ENCODE measurements around the gene HUS1. TPM values are rescaled to one million over a fixed set of nuclear protein-coding genes. Genes with fewer than 3 reads are reported as not detected.
A peak's percentile ranks its signal among the peaks of the same experiment; 100 is the strongest.

Gene HUS1
- total RNA-seq, 1 donor from 2014 or later, result 32.3 TPM

DNA sequence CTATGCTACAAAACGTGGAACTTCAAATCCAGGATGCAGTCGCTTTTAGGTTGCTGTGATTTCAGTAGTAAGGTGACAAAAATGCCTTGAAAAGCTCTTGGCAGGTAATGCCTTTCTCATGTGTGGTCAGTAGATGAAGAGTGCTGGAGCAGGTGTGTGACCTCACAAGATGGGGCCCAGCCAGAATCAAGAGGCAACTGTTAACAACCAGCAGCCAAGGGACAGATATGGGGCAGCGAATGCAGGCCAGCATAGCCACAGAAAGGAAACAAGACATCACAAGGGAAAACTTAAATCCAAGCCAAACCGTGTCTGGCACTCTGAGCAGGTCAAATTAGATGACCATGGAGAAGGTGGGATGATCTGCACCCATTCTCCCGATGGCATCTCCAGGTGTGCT, 12.3 kb downstream of the HUS1 start:
- no peak overlapping the region for H3K4me3 Mint-ChIP-seq
- H3K9me3 Mint-ChIP-seq, result no peaks in the 10 kb centered on the region
- no peaks in the 10 kb centered on the region for H3K27me3 Mint-ChIP-seq
- DNase-seq, result no peak
- intact Hi-C loops (cut with micrococcal nuclease), result no loop called here
- peaks cover 10% of the 10 kb centered on the region for H3K4me1 Mint-ChIP-seq
- peak overlapping the region; percentile 8 for H3K27ac Mint-ChIP-seq
- peaks cover 69% of the 10 kb centered on the region for H3K36me3 Mint-ChIP-seq (ENCODE audit: low read depth)

DNA sequence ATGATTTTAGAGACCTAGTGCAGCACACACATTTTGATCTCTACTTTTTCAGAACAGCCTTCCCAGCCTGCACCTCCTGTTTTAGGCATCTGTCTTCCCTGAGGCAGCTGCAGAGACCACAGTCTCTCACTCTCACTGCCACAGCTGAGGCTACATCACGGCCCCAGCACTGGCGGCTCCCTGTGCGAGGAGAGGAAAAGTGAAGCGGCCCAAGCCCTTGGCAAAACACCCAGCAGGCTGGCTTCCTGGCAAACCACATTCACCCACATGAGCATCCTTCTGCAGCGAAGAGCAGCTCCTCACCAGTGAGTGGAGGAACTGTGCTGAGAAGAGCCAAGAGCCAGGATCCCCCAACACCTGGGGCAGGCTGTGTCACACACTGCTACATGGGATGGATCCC, 14.0 kb downstream of the HUS1 start:
- H3K27me3 Mint-ChIP-seq, result no peaks in the 10 kb centered on the region
- no peak overlapping the region for H3K27ac Mint-ChIP-seq
- H3K4me3 Mint-ChIP-seq, result no peak overlapping the region
- H3K36me3 Mint-ChIP-seq (ENCODE audit: low read depth), result peaks cover 80% of the 10 kb centered on the region
- no peak for DNase-seq
- intact Hi-C loops (cut with micrococcal nuclease), result no loop called here
- peaks cover 8% of the 10 kb centered on the region for H3K4me1 Mint-ChIP-seq
- H3K9me3 Mint-ChIP-seq, result no peaks in the 10 kb centered on the region

DNA sequence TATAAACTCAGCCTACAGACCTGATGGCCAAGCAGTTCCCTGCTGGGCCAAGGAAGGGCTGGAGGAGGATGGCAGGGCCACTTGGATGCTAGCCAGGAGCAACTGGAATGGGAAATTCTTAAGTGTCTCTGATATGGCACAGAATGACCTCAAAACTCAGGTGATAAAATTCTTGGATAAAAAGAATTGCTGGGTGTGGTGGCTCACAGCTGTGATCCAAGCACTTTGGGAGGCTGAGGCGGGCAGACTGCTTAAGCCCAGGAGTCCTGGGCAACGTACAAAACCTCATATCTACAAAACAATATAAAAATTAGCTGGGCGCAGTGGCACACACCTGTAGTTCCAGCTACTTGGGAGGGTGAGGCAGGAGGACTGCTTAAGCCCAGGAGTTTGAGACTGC, 17.2 kb downstream of the HUS1 start:
- DNase-seq, result no peak
- Mint-ChIP-seq H3K4me1 (peaks cover 2% of the 10 kb centered on the region), H3K9me3 (no peaks in the 10 kb centered on the region), H3K27ac (no peak overlapping the region), H3K4me3 (no peak overlapping the region), H3K36me3 (ENCODE audit: low read depth) (peaks cover 70% of the 10 kb centered on the region), H3K27me3 (no peaks in the 10 kb centered on the region)
- intact Hi-C loops (cut with micrococcal nuclease), result no loop called here

DNA sequence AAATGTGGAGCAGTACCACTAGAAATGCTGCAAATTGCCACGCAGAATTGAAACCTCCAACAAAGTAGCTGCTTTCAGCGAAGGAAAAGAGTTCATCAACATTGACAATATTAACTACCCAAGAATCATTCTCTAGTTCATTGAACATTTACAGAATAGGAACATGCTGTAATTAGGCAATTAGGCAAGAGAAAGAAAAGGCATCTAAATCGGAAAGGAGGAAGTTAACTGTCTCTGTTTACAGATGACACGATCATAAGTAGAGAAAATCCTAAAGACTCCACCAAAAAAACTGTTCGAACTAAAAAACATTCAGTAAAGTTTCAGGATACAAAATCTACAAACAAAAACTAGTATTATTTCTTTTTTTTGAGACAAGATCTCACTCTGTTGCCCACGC, 22.3 kb downstream of the HUS1 start:
- Mint-ChIP-seq H3K4me1 (no peaks in the 10 kb centered on the region), H3K36me3 (ENCODE audit: low read depth) (peaks cover 34% of the 10 kb centered on the region), H3K4me3 (no peak overlapping the region), H3K27ac (no peak overlapping the region), H3K27me3 (no peaks in the 10 kb centered on the region), H3K9me3 (no peaks in the 10 kb centered on the region)
- no peak for DNase-seq
- intact Hi-C loops (cut with micrococcal nuclease), result no loop called here

DNA sequence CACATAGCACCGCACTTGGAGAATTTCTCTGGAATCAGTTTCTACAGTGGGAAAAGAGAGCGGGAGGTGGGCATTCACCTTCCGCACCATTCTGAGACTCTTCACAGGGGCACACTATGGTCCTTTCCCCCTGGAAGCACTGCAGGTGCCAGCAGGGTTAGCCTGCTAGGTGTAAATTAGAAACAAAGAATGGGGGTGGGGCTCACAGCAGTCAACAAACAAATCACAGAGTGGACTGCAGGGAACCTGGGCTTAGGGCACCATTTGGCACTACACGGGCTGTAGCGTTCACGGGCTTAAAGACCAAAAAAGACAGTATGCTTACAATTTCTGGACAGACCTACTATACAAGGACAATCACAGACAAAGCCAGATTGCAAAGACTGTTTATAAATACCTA, 23.2 kb downstream of the HUS1 start:
- H3K27ac Mint-ChIP-seq, result no peak overlapping the region
- no peak for DNase-seq
- H3K9me3 Mint-ChIP-seq, result no peaks in the 10 kb centered on the region
- intact Hi-C loops (cut with micrococcal nuclease), result no loop called here
- H3K27me3 Mint-ChIP-seq, result no peaks in the 10 kb centered on the region
- no peaks in the 10 kb centered on the region for H3K4me1 Mint-ChIP-seq
- H3K4me3 Mint-ChIP-seq, result no peak overlapping the region
- H3K36me3 Mint-ChIP-seq (ENCODE audit: low read depth), result peaks cover 26% of the 10 kb centered on the region

DNA sequence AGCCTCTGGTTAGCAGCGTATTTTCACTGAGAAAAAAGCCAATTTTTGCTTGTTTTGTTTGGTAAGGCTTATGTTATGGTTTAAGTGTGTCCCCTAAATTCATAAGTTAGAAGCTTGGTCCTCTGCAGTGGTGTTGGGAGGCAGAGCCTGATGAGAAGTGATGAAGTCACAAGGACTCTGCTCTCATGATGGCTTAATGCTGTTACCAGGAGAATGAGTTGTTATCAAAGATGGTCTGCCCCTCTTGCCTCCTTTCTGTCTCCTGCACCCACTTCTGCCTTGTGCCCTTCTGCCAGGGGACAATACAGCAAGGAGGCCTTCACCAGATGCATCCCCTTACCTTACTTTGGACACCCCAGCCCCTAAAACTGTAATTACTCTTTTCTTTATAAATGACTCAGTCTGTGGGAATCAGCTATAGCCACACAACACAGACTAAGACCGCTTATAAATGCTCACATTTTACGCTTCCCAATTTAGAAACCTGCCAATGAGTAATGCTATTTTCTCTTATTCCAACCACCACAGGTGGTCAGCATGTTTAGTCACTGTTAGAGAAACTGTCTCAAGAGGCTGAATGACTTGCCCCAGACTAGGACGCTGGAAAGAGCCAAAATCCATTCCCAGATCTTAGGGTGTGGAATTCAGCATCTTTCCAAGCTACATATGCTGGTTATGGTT, 25.0 kb downstream of the HUS1 start:
- H3K4me1 Mint-ChIP-seq, result no peaks in the 10 kb centered on the region
- DNase-seq, result no peak
- no peaks in the 10 kb centered on the region for H3K9me3 Mint-ChIP-seq
- H3K27me3 Mint-ChIP-seq, result no peaks in the 10 kb centered on the region
- peaks cover 19% of the 10 kb centered on the region for H3K36me3 Mint-ChIP-seq (ENCODE audit: low read depth)
- no peak overlapping the region for H3K4me3 Mint-ChIP-seq
- H3K27ac Mint-ChIP-seq, result no peak overlapping the region
- intact Hi-C loops (cut with micrococcal nuclease), result no loop called here

DNA sequence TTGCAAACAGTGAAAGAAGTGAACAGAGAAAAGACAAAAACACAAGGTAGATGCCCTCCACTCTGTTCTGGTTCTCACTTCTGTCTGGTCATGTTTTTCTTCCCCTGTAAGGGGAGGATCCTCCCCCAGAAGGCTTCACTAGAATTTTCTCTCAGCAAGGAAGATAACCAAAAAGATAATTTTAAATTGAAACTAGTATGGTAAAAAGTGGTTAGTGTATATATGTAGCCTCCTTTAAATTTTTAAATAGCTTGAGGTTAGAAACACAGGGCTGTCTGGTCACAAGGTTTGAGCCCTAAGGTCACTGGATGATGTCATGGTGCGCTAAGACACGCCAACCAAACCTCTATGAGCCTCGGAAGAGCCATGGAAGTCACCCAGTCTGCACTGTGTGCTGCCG, 25.6 kb downstream of the HUS1 start:
- Mint-ChIP-seq H3K27me3 (no peaks in the 10 kb centered on the region), H3K4me1 (no peaks in the 10 kb centered on the region), H3K27ac (no peak overlapping the region), H3K4me3 (no peak overlapping the region), H3K36me3 (ENCODE audit: low read depth) (peaks cover 19% of the 10 kb centered on the region), H3K9me3 (no peaks in the 10 kb centered on the region)
- no peak for DNase-seq
- intact Hi-C loops (cut with micrococcal nuclease), result no loop called here

DNA sequence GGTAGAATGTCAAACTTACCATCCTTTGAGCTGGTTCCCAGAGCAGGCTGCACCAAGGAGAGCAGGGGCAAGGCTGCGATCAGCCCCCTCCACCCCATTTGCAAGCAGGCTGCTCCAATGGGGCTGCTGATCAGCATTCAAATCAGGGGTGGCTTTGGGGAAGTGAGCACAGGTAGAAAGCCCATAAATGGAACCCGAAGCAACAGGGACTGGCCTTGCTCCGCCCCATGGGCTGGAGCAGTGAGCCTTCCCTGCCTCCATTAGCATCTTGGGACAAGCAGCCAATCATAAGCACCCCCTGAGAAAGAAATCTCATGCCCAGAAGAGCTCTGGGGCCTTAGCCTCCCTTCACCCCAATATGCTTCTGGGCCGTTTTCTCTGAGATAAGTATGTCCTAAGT, 27.2 kb downstream of the HUS1 start:
- Mint-ChIP-seq H3K36me3 (ENCODE audit: low read depth) (peaks cover 13% of the 10 kb centered on the region), H3K4me3 (no peak overlapping the region), H3K4me1 (no peaks in the 10 kb centered on the region), H3K27ac (no peak overlapping the region), H3K9me3 (no peaks in the 10 kb centered on the region), H3K27me3 (no peaks in the 10 kb centered on the region)
- DNase-seq, result no peak
- intact Hi-C loops (cut with micrococcal nuclease), result no loop called here

DNA sequence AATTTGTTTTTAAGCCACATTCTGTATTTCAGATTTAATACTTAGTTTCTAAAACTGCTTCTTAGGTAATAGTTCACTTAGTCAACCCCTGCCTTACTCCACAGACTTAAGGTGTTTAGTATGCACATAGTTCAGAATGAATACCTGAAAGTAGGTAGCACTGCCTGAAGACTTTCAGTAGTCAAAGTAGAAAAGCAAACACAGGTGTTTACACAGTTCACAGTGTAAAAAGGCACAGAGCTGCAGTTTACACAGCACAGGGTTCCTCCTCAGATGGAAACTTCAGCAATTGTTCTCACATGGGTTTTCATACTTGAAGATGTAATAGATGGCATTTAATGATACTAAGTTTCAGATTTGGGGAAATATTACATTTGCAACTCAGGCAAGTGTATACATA, 28.0 kb downstream of the HUS1 start:
- Mint-ChIP-seq H3K27me3 (no peaks in the 10 kb centered on the region), H3K4me1 (peaks cover 1% of the 10 kb centered on the region), H3K4me3 (no peak overlapping the region), H3K9me3 (no peaks in the 10 kb centered on the region), H3K36me3 (ENCODE audit: low read depth) (peaks cover 11% of the 10 kb centered on the region), H3K27ac (no peak overlapping the region)
- intact Hi-C loops (cut with micrococcal nuclease), result no loop called here
- DNase-seq, result no peak

DNA sequence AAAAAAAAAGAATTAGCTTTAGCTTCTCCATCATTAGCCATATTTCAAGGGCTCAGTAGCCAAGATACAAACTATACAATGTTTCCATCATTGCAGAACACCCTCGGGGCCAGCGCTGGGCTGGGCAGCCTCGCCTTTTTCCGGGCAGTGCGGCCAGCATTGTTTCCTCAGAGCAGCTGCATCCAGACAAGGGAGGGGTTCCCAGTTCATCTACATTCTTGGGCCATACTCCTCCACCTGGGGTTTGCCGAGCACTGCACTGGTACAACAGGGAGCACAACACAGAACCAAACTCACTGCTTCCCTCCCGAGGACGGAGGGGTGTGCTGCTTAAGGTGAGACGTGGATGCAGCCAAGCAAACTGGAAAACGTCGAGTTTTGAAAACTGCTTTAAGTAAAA, 28.7 kb downstream of the HUS1 start:
- intact Hi-C loops (cut with micrococcal nuclease), result no loop called here

DNA sequence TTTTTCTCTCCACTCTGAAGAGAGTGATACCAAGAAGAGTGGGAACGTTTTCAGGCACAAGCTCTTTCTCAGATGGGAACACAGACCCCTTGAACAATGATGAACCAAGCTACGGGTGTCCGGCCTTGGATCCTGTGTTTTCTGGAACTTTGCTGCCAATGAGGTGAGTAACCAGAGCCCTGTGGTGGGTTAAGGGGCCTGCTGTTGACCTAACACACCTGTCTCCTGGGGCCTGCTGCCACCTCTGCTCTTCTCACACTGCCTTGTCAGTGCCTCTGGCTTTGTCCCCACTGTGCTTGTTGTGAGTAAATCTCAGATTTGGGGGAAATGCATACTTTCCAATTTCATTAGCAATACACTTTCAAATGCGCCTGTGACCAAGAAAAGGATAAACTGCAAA, 29.7 kb downstream of the HUS1 start:
- Mint-ChIP-seq H3K9me3 (no peaks in the 10 kb centered on the region), H3K36me3 (ENCODE audit: low read depth) (peaks cover 7% of the 10 kb centered on the region), H3K4me3 (no peak overlapping the region), H3K27me3 (no peaks in the 10 kb centered on the region), H3K27ac (no peak overlapping the region), H3K4me1 (peaks cover 2% of the 10 kb centered on the region)
- DNase-seq, result no peak
- intact Hi-C loops (cut with micrococcal nuclease), result no loop called here

More for the DNA sequence above, 28.7 kb downstream of the HUS1 start:
- Mint-ChIP-seq H3K4me1 (peaks cover 2% of the 10 kb centered on the region), H3K9me3 (no peaks in the 10 kb centered on the region), H3K27me3 (no peaks in the 10 kb centered on the region), H3K27ac (no peak overlapping the region), H3K4me3 (no peak overlapping the region), H3K36me3 (ENCODE audit: low read depth) (peaks cover 11% of the 10 kb centered on the region)
- no peak for DNase-seq

DNA sequence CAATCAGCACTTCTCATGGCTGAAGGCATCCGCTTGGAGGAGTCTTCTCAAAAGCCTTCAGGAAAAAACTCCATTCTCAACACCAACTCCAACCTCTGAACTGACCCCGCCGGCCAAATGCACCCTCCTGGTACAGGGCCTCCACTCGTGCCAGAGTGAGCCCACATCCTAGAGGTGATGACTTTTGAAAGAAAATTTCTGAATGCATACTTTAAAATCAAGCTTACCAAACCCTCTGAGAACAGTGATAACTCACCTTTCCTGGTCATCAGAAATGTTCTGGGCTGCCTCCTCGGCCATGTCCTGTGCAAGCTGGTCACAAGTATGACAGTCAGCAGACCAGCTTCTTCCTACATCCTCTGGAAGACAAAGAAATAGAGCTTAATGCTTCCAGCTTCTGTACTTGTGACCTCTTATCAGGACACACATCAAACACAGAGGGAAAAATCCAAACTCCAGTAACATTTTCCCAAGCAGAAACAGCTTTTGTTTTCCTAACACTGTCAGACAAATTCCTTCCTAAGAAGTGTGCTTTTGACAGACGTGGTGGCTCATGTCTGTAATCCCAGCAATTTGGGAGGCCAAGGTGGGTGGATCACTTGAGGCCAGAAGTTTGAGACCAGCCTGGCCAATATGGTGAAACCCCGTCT, 31.1 kb downstream of the HUS1 start, which contains the start of gene PKD1L1:
Gene PKD1L1 (minus strand): TSS at position 326 of the 650 bp plus-strand sequence. CDS start 26 bp downstream, at position 300.
- H3K27me3 Mint-ChIP-seq, result no peaks in the 10 kb centered on the region
- intact Hi-C loops (cut with micrococcal nuclease), result no loop called here
- H3K4me3 Mint-ChIP-seq, result no peak within 1 kb of the TSS
- no peaks in the 10 kb centered on the region for H3K36me3 Mint-ChIP-seq (ENCODE audit: low read depth)
- DNase-seq, result no peak
- H3K9me3 Mint-ChIP-seq, result no peaks in the 10 kb centered on the region
- no peak within 1 kb of the TSS for H3K27ac Mint-ChIP-seq
- H3K4me1 Mint-ChIP-seq, result peaks cover 2% of the 10 kb centered on the region

DNA sequence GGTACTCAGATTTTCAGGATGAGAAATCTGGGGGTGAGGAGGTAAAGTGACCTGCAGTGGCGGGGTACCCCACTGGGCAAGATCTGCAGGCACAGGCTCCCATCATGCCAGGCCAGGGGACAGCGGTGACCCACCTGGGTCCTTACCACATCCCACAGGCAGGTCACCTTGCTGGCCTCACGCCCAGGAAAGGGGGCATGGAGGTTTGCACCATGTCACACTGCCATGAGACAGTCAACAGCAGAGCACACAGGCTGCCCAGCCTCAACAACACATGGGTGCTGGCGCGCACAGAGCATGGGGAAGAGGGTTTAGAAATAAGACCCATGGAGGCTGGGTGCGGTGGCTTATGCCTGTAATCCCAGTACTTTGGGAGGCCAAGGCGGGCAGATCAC, 32.1 kb downstream of the HUS1 start:
- Mint-ChIP-seq H3K9me3 (no peaks in the 10 kb centered on the region), H3K27ac (no peak overlapping the region), H3K36me3 (ENCODE audit: low read depth) (no peaks in the 10 kb centered on the region), H3K27me3 (no peaks in the 10 kb centered on the region), H3K4me1 (peaks cover 2% of the 10 kb centered on the region), H3K4me3 (no peak overlapping the region)
- intact Hi-C loops (cut with micrococcal nuclease), result no loop called here
- DNase-seq, result no peak

DNA sequence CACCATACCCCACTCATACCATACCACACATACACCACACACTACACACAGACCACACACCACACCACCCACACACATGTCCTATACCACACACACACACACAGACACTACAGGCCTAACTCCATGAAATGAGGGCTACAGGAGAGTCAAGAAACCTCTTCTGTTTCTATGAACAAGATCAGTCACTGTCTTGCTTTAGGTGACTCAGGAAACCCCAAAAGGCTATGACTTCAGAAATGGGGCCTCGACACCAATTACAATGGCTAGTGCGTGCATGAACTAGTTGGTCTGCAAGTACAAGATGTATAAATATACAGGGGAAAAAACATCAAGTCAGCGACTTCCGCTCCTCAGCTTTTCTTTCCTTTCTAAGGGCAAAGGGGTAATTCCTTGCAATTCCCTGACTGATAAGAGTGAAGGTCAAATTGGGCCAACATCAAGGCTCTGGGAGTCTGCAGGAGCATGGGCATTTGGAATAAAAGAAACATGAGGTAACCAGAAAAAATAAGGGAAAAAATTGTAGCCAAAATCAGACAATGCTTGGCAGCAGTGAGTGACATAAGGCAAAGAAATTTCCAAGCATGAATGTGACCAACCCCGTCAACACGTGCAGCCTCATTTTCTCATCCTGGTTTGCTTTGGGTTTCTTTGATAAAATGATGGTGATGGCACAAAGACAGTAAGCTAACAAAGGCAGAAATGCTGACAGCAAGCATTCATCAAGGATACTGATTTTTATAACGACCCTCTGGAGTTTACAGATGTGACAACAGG, 32.6 kb downstream of the HUS1 start:
- H3K9me3 Mint-ChIP-seq, result no peaks in the 10 kb centered on the region
- intact Hi-C loops (cut with micrococcal nuclease), result no loop called here
- H3K4me1 Mint-ChIP-seq, result peaks cover 2% of the 10 kb centered on the region
- H3K4me3 Mint-ChIP-seq, result no peak overlapping the region
- no peaks in the 10 kb centered on the region for H3K27me3 Mint-ChIP-seq
- no peak overlapping the region for H3K27ac Mint-ChIP-seq
- no peak for DNase-seq
- H3K36me3 Mint-ChIP-seq (ENCODE audit: low read depth), result no peaks in the 10 kb centered on the region
